DOHH2 (cell line): ENCODE data around the gene NXT1.

ENCODE experiments used
- H3F3A ChIP-seq: fragments of 200-600 bp; sonication (generic), shearing (Covaris generic); 2 replicates; pipeline ENCODE4 v1.6.0; 2016; ENCODE audit warnings: antibody characterized with exemption, mild to moderate bottlenecking; ENCODE audit not compliant: control insufficient read depth, insufficient read depth
- H3K27ac ChIP-seq: fragments of 200-600 bp; sonication (generic); 2 replicates; pipeline ENCODE4 v1.5.1; 2014; ENCODE audit warnings: low read depth, mild to moderate bottlenecking, low read length, moderate library complexity
- H3K27me3 ChIP-seq: fragments of 200-600 bp; sonication (generic); 2 replicates; pipeline ENCODE4 v1.6.1; 2014; ENCODE audit warnings: mild to moderate bottlenecking, low read length, mixed read lengths; ENCODE audit not compliant: control insufficient read depth
- H3K36me3 ChIP-seq: fragments of 200-600 bp; sonication (generic); 2 replicates; pipeline ENCODE4 v1.6.1; 2014; ENCODE audit warnings: mild to moderate bottlenecking, low read length, moderate library complexity, mixed read lengths; ENCODE audit not compliant: control insufficient read depth
- H3K4me1 ChIP-seq: fragments of 200-600 bp; sonication (generic); 2 replicates; pipeline ENCODE4 v1.6.1; 2014; ENCODE audit warnings: mild to moderate bottlenecking, low read length, mixed read lengths; ENCODE audit not compliant: control insufficient read depth
- H3K4me2 ChIP-seq: fragments of 200-600 bp; sonication (generic); 2 replicates; pipeline ENCODE4 v1.6.0; 2014; ENCODE audit warnings: mild to moderate bottlenecking, low read length, moderate library complexity
- H3K4me3 ChIP-seq: fragments of 200-600 bp; sonication (generic); 2 replicates; pipeline ENCODE4 v1.5.1; 2014; ENCODE audit warnings: mild to moderate bottlenecking, low read length, mixed read lengths
- H3K79me2 ChIP-seq: fragments of 200-600 bp; sonication (generic); 2 replicates; pipeline ENCODE4 v1.6.1; 2014; ENCODE audit warnings: mild to moderate bottlenecking, low read length, mixed read lengths; ENCODE audit not compliant: control insufficient read depth
- H3K9me2 ChIP-seq: fragments of 200-600 bp; sonication (generic); replicated peaks from 2 replicates; pipeline ENCODE4 v1.6.1; 2014; ENCODE audit warnings: mild to moderate bottlenecking, low read length, mixed read lengths; ENCODE audit not compliant: control insufficient read depth
- H3K9me3 ChIP-seq: fragments of 200-600 bp; sonication (generic); 2 replicates; pipeline ENCODE4 v1.6.1; 2014; ENCODE audit warnings: antibody characterized with exemption, low read length, mixed read lengths; ENCODE audit not compliant: control insufficient read depth, insufficient read depth
- H4K20me1 ChIP-seq: fragments of 200-600 bp; sonication (generic); 2 replicates; pipeline ENCODE4 v1.6.0; 2014; ENCODE audit warnings: low read depth, mild to moderate bottlenecking, antibody characterized with exemption, low read length, moderate library complexity; ENCODE audit not compliant: control insufficient read depth, insufficient read depth
- EZH2phosphoT487 ChIP-seq: fragments of 200-600 bp; sonication (generic); IDR thresholded peaks from 2 replicates; pipeline ENCODE4 v1.6.1; 2017; ENCODE audit warnings: borderline replicate concordance, mild to moderate bottlenecking, antibody characterized with exemption, low read length, moderate library complexity, mixed read lengths
- TF ChIP-seq, protein P1 (sequence below): fragments of 200-600 bp; sonication (generic); IDR thresholded peaks from one replicate; pipeline ENCODE4 v1.5.1; 2014; ENCODE audit warnings: antibody characterized with exemption, mild to moderate bottlenecking, low read depth, low read length; ENCODE audit not compliant: poor library complexity, severe bottlenecking

The NXT1 gene

GRCh38 chr20:23366384-23366783, 15.8 kb downstream of the NXT1 start:
- Histone ChIP-seq H3K36me3 (peaks cover 73% of the 10 kb centered on the region), H3K27me3 (no peaks in the 10 kb centered on the region), H3K9me2 (no peaks in the 10 kb centered on the region), H3K9me3 (no peaks in the 10 kb centered on the region), H3K79me2 (peaks cover 72% of the 10 kb centered on the region), H4K20me1 (peaks cover 22% of the 10 kb centered on the region), H3K4me3 (no peak overlapping the region), H3K4me2 (peak overlapping the region; percentile 33), H3K4me1 (peaks cover 29% of the 10 kb centered on the region), H3K27ac (no peak overlapping the region), H3F3A (no peaks in the 10 kb centered on the region)
- TF ChIP-seq, protein P1, sequence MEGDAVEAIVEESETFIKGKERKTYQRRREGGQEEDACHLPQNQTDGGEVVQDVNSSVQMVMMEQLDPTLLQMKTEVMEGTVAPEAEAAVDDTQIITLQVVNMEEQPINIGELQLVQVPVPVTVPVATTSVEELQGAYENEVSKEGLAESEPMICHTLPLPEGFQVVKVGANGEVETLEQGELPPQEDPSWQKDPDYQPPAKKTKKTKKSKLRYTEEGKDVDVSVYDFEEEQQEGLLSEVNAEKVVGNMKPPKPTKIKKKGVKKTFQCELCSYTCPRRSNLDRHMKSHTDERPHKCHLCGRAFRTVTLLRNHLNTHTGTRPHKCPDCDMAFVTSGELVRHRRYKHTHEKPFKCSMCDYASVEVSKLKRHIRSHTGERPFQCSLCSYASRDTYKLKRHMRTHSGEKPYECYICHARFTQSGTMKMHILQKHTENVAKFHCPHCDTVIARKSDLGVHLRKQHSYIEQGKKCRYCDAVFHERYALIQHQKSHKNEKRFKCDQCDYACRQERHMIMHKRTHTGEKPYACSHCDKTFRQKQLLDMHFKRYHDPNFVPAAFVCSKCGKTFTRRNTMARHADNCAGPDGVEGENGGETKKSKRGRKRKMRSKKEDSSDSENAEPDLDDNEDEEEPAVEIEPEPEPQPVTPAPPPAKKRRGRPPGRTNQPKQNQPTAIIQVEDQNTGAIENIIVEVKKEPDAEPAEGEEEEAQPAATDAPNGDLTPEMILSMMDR: no peak
- no peak for TF ChIP-seq EZH2phosphoT487

GRCh38 chr20:23367770-23368169, 17.2 kb downstream of the NXT1 start:
- Histone ChIP-seq H3K4me3 (no peak overlapping the region), H3K9me3 (no peaks in the 10 kb centered on the region), H3K79me2 (peaks cover 63% of the 10 kb centered on the region), H3K36me3 (peaks cover 86% of the 10 kb centered on the region), H3K27me3 (no peaks in the 10 kb centered on the region), H3F3A (no peaks in the 10 kb centered on the region), H4K20me1 (peaks cover 20% of the 10 kb centered on the region), H3K4me2 (no peak overlapping the region), H3K27ac (no peak overlapping the region), H3K4me1 (peaks cover 28% of the 10 kb centered on the region), H3K9me2 (no peaks in the 10 kb centered on the region)
- no peak for TF ChIP-seq EZH2phosphoT487
- TF ChIP-seq, protein P1: no peak

DNA sequence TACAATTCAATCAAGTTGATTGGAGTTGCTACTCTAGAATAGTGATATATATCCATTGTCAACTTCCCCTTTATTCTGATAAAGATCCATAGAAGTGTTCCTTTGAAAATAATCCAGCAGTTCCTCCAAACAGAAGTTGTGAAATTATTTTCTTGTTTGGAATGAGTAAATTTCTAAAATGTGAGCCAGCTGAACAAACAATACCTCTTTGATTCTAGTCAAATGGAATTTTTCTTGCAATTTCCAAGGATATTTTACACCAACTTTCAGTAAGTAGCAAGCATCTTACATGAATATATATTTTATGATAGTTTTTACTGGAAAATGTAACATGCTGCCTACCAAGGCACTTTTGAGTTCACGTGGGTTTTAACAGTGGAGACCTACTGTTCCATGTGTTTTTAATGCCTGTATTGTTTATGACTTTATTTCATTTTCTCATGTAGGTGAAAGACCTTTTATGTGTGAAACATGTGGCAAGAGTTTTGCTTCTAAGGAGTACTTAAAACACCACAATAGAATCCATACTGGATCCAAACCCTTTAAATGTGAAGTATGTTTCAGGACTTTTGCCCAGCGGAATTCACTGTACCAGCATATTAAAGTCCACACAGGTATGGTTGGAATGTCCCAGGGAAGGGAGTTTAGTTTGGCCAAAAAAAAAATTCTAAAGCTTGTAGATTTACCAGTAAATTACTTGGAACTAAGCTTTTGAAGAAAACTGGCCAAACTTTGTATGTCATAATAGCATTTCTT, 17.9 kb downstream of the NXT1 start:
- no peak overlapping the region for H3K27ac ChIP-seq
- TF ChIP-seq EZH2phosphoT487: no peak
- TF ChIP-seq, protein P1: no peak
- H3K27me3 ChIP-seq: no peaks in the 10 kb centered on the region
- H3F3A ChIP-seq: no peaks in the 10 kb centered on the region
- no peaks in the 10 kb centered on the region for H3K9me2 ChIP-seq
- no peaks in the 10 kb centered on the region for H3K9me3 ChIP-seq
- H3K36me3 ChIP-seq: peaks cover 93% of the 10 kb centered on the region
- H4K20me1 ChIP-seq: peaks cover 13% of the 10 kb centered on the region
- no peak overlapping the region for H3K4me3 ChIP-seq
- H3K79me2 ChIP-seq: peaks cover 56% of the 10 kb centered on the region
- H3K4me2 ChIP-seq: no peak overlapping the region
- H3K4me1 ChIP-seq: peaks cover 21% of the 10 kb centered on the region
